Skin of body (tissue), 2 donors: ENCODE results near the gene ZNF474. TPM values are rescaled to one million over a fixed set of nuclear protein-coding genes. Genes with fewer than 3 reads are reported as not detected.

Source experiments
- DNase-seq: peaks from one replicate; lab custom pipeline; 2025; lab: John Stamatoyannopoulos, UW
- total RNA-seq: library from RNA; depleted of rRNA; stranded (reverse); fragments of >200 nt; gene quantifications from one replicate; pipeline ENCODE4 v1.2.3, GENCODE V29; 2014

The ZNF474 gene
- total RNA-seq, 1 donor from 2014 or later = 0.79 TPM

DNA sequence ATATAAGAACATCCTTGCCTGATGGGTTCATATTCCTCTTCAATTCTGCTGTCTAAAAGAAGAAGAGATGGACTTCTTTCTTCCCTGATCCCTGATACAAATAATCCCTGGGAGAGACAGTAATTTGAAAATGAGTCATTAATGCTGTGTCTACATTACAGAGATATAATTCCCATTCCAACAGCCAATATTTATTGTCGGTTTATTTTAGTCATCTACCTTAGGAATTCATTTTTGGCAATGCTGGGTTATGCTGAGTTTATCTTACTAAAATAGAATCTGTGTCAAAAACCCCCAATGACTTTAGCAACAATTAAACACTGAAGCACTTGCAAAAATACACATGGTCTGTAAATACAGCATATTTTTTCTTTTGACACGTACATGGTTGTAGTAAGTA lies 23.9 kb downstream of the ZNF474 start:
- DNase-seq = peak; percentile 59

DNA sequence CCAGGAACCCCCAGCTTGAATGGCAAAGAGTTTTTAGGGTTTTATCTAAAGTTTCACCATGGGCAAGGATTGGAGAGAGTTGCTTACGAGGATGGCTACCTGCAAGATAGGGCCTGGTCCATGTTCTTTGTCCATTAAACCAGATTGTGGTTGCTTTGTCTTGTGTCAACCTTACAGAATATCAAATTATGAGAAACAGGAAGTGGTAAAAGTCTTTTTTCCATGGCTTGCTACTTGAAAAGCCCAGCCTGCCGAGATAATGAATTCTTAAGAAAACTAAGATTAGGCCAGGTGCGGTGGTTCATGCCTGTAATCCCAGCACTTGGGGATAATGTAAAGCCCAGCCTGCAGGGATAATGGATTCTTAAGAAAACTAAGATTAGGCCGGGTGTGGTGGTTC lies 24.4 kb downstream of the ZNF474 start:
- no peak for DNase-seq

DNA sequence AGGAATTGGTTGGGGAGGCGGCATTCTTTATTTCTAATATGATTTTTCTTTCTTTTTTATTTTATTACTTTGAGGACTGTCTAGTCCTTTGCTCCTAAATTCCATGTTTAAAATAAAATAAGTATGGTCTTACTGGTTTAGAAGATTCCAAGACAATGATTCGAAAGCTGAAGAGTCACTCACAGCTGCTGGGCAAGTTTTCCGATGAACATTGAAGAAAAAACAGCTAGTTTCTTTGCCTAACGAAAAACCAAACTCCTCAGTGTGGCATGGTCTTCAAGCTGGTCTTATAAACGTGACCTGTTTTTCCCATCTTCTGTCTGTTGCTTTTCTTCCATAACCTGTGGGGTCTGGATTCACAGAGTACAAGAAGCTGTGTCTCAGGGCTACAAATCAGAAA lies 25.1 kb downstream of the ZNF474 start:
- no peak for DNase-seq

DNA sequence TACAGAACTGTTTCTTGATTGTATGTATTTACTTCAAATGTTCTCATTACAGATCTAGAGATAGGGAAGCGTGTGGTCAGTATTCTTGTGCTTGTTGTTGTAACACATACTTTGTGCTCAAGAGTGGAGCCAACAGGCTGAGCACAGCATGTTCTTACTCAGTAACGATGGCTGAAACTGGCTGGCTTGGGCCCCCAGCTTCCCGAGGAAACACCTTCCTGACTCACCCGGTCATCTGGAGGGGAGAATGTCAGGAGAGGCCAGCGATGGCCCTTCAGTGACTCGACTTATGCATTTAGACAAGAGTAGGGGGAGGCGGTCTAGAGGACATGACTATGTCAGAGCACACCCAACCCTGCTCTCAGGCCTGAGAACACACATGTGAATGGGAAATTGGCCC lies 25.6 kb downstream of the ZNF474 start:
- DNase-seq = peak; percentile 40

DNA sequence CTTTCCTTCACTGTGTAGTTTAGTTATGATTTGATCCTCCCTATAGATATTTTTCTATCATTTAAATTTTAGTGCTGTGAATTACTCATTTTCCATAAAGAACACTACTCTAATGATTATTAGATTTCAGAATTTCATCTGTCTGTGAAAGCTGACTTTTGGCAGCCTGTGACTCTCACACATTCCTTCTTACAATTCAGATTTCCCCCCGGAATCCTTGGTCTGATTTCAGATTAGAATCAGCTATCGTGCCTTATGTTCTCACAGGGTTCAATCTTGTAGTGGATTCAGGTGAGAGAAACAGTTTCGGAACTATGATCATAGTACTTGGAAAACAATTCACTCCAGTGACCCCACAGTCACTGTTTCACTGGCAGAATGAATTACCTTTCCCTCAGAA lies 26.2 kb downstream of the ZNF474 start:
- no peak for DNase-seq

DNA sequence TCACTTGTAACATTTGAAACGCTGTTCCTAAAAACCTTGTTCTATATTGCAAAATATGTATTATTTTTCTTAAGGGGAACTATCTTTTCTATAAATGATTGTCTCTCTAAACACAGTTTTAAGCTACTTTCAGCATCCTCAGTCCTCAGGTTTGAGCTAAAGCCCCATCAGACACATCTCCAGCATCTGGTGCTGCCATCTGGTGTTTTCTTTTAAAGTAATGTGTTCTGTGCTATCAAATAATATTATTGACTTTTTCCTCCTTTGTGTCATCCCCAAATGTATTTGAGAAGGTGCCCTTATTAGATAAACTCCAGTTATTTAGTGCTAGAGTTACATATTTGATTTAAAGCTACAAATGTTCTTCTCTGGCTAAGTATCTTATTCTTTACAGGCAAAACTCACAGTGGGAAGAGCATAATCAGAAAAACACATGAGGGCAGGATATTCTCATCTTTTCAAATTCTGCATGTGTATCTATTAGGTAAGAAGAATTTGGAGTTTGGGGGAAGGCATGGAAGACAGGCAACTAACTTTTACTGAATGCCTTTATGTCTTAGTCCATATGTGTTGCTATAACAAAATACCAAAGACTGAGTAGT lies 27.5 kb downstream of the ZNF474 start:
- DNase-seq = peak; percentile 40

DNA sequence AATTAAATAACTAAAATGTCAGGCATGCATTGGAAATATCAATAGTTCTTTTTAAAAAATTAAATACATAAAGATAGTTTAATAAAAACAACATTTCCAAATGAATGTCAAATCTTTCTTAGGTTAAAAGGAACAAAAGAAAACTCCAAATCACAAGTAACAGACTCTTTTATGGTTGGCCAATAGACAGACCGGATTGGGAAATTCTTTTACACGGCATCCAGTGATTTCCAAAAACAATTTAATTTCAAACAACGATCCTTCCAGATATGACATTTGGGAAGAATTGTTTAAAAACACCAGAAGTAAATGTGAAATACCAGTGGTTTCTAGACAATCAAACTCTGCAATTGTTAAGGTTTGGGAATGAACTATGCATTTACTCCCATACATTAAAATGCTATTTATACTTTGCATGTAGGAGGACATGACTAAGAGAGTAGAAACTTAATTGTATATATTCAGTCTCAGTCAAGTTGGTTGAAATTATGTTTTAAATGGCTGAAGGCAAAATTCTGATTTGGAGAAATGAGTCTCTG lies 32.8 kb downstream of the ZNF474 start:
- no peak for DNase-seq

DNA sequence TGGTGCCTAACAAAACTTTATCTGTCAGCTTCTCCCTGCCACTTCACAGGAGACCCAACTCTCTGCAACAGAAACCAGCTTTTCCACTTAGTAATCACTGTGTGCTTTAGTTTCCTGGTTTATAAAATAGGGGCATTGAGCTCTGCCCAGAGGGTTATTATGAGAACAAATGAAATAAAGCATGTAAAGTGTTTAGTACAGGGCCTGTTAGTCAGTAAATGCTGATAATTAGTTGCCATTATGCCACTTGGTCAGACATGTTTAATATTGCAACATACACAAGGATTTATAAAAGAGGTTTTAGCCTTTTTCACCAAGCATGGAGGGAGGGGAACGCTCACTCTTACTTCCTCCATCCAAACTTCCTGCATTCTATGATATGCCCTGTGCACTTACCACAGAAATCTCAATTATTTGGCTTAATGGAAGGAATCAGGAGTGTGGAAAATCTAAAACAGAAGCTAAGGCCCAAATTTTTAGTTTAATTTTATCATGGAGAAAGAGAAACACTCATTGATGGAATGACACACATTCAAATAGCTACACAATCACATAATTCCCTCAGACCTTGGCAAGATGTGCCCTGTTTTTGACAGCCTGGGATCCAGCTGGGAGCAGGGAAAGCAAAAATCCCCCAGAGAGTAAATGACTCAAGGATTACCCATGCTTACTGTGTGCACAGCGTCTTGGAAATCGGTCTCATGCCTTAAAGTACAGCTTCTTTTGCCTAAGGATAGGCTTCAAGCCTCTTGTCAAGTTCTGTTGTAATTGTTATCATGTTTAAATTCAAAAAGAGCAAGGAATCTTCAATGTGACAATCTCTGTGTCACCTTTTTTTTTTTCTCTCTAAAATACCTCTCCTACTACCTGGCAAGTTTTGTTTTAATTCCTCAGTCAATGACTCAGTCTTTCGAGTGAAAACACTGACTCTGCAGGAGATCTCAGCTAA lies 34.0 kb downstream of the ZNF474 start:
- peak; percentile 88 for DNase-seq

DNA sequence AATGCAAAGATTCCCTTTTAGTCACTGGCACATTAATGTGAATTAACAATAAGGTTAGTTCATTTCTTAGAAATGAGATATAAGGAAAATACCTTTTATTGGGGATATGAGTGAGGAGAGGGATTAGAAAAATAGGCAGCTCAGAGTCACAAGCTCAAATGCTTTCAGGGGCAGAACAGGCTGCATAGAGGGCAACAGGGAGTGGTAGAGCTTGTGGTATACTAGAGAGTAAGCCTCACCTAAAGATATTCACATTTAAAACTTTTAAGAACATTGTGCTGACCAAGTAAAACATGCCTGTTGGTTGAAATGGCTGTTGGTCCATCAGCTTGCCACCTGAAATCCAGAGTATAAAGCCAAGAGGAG lies 34.7 kb downstream of the ZNF474 start:
- DNase-seq = no peak

DNA sequence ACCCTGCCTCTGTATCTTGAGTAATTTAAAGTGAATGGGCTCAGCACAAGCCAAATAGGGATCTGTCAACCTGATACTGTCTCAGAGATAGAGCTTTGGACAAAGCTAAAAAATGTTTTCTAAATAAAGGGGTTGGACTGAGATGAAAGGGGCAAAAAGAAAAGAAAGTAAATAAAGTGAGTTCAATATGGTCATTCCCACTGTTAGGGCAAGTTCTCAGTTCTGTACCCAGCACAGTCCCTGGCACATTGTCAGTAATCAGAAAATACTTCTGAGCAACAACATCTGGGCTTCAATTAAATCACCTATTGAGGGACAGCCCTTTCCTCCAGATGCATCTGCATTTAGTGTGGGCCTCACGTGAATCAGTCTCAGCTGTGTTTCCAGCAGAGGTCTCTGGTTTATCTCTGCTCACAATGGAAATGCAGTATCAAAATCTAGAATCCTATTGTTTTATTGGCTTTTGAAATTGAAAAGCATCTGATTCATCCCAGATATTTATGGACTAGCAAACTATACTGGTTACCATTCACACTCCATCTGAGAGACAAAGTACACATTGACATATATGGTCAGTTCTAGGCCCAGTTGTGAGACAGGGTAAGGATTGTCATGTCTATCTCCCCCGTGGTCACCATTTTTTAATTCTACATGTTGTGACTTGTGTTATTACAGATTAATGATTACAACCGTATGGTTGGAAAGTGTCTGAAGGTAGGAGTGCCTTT lies 35.6 kb downstream of the ZNF474 start:
- no peak for DNase-seq

DNA sequence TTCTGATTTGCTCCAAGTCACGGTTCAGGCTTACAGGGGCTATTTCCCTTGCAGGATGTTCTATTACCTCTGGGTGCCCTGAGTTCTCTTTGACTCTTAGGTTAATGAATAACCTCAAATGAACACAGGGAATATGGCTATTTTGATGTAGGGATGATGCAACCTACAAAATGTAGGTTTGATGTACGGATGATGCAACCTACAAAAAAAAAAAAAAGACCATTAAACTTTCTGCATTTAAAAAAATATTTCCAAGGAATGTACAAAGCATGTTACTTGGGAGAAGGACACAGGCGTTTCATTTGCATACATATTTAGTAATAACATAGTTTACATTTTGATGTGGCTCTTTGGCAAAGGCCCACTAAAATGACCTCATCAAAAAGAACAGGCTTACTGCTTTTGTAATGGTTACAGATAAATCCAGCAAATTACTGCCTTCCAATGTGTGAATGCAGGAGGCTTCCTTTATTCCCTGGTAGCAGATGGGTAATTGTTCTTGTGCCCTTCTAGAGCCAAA lies 36.3 kb downstream of the ZNF474 start:
- no peak for DNase-seq

DNA sequence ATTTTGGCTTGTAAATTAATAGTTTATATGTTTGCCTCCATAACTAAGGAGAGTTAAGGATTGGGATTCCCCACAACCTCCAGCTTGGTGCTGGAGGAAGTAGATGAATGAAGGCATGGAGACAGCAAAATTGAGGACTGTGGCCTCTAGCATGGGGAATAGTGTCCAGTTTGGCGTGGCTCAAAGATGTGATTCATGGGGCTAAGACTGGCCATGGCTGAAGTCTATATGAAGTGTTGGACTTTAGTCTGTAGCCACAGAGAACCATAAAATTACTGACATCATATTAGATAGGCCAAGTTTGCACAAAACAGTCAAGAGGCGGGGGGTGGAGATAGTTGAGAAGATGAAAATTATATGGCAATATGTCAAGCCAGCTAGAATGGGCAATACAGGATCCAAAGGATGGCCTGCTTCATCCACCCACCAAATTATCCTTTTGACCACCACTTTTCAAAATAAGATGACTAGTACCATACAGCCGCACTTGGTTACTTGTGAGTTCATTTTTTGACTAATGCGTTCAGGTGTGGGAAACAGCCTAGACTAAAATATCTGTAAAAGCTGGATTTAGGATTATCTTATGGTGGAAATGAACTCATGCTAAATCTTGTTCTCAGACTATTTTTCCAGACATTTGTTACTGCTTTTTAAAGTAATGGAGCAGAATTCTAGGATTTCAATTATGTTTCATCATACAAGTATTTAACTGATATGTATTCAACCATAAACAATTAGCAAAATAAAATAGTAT lies 40.2 kb downstream of the ZNF474 start:
- DNase-seq = no peak

DNA sequence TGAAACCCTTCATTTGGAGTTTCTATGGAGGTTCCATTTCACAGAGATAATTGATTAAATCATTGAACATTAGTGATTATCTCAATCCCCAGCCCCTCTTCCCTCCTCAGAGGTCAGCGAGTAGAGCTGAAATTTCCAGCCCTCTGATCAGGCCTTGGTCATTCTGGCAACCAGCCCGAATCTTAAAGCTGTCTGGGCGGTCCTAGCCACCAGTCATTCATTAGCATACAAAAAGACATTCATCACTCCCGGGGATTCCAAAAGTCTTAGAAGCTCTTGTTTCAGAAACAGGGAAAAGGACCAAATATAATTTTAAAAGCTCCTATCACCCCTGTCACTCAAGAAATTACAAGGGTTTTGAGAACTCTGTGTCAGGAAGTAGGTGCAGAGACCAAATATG lies 41.3 kb downstream of the ZNF474 start:
- no peak for DNase-seq

DNA sequence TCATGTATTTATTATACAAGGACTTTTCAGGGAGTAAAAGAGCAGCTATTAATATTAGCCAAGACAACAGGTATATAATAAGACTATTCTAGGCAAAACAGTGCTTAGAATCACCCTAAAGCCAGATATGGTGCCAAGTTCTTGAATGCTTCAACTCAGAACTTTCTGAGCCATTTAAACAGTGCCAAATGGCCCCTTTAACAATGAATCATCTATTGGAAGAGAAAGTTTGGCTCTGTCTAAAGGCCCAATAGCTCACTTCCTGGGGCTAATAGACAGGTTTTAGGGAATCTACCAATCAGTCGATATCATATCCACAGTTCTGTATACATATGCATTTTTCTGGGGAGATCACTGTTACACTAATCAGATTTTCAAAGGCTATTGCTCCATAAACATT lies 42.9 kb downstream of the ZNF474 start:
- peak; percentile 20 for DNase-seq

DNA sequence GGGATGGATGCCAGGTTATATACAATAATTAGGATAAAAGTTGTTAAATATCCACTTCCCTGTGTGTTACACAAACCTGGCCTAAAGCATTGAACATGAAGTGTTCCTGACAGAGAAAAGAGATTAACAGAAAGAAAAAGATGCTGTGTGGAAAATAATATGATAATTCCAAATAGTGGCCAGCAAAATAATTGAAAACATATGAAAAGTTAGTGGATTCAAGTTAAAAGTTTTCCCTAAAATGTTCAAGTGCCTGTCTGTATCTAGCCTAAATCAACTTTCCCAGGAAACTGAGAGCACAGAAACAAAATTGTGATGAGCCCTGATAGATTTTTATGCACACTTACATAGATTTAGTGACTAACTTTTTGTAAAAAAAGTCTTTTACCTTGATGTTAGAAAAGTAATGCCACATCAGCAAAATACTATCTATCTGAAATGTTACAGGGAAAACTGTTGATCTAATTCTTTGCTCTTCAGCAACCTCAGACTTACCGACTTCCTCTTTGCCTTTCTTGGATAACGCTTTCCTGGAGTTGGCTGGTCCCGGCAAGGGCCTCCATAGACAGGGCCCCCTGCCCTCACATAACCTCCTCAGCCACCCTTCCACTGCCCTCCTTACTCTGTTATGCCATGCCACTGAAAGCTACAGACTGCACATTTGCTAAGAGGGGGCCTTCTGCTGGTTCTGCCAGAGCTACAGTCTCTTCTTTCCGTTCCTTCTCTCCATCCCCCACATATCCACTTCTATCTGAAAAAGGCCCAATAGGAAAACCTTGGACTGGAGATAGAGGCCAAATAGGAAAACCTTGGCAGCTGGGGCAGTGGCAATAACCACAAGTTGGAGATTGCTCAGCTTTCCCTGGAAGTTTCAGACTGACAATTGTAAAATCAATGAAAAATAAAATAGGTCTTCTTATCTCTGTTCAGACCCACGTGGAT lies 44.4 kb downstream of the ZNF474 start:
- DNase-seq = peak; percentile 69

DNA sequence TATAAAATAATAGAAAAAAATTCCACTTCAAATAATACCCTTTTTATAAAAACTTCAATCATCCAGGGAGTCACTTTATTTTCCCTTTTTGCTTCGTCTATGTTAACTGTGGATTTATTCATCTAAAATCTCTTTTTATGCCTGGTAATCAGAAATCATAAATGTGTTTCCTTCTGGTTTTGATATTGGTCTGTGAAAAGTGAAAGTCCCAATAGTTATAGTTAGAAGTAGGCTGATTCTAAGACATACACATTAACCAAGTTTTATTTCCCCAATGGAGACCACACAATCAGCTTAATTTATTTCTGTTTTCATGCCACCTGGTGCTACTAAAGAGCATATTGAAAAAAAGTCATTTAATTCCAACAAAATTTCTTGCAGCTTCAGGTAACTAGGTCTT lies 45.7 kb downstream of the ZNF474 start:
- no peak for DNase-seq

DNA sequence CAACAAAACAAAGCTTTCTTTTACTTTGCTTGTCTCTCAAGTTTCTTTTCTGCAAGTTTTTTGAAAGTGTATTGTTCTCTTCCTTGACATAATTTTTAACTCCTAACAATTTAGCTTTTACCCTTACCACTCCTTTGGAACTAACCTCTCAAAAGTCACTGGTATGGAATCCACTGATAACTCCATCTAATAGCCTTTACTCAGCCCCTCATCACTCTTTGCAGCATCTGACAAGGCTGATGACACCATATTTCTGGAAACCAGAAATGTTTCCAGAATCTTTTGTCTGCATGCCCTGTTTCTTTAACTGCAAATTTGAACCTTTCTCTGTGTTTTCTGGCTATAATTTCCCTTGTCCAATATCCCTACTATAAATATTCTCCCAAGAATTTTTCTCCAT lies 46.5 kb downstream of the ZNF474 start:
- no peak for DNase-seq

DNA sequence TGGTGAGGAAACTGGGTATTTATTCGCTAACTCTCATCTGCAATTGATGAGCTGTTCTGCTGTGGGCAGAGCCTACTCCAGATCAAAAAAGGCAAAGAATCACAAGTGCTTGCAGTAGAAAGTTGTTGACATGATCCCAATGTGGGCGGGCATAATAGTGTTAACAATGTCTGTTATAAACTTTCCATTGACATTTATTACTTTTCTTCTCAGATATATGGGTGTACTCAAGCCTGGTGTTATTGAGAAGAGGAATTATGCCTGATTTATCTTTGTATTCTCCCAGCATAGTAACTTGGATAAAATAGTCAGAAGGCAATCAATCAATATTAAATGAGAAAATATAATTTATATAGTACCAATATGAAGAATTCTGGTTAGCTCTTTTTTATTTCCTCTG lies 47.8 kb downstream of the ZNF474 start:
- DNase-seq = no peak

DNA sequence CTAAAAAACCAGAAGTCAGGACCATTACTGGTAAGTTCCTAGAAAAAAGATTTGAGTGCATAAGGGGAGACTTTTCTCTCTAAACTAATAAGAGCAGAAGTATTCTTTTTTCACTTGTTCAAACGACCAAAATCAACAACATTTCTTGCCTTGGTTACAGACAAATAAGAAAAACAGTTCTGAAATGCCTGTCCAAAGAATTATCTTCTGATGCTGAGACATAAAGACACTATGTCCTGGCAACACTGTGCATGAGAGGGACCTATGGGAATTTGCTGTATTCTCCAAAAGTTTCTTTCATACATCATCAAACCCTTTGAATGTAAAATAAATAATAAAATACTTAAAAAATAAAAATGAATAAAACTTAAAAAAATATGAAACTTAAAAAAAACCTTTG lies 50.4 kb downstream of the ZNF474 start:
- DNase-seq = peak; percentile 46

DNA sequence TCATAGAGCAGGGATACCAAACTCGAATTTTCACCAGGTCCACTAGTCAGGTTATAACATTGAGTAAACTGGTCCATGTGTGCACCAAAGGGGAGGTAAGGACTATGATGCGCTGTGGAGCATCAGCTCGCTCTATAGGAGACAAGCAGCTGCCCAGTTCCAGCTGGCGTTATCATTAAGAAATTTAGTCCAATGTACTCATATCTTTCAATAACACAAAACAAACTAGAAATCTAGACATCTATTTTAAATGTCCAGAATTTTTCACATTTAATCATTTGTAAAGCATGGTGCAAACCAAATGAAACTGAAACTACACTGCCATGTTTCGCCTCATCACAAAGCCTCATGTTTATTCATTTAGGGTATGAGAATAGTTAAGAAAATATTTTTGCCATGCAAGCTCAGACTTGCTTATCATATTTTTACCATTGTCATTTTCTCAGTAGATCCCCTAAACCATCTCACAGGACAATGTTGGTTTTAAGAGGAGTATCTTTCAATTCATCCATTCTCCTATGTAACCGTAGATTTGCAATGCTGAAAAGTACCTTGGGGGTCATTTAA lies 50.9 kb downstream of the ZNF474 start:
- no peak for DNase-seq
